Epithelial cell of esophagus (primary cell): ENCODE measurements around the gene TDP1.
A peak's percentile ranks its signal among the peaks of the same experiment; 100 is the strongest.

Source experiments
- DNase-seq: peaks from one replicate; pipeline ENCODE4 v3.0.0; 2010; ENCODE audit warnings: low read depth
- H3K4me3 ChIP-seq: 2 replicates; pipeline ENCODE4 v1.5.1; 2011; ENCODE audit warnings: mild to moderate bottlenecking, low read length, control low read depth
- TF ChIP-seq, protein P1 (sequence below): IDR thresholded peaks from 2 replicates; pipeline ENCODE4 v1.5.1; 2011; ENCODE audit warnings: low read depth, mild to moderate bottlenecking, low read length, control low read depth, inconsistent platforms; ENCODE audit not compliant: insufficient read depth; ENCODE audit errors: missing control alignments

Gene TDP1

DNA sequence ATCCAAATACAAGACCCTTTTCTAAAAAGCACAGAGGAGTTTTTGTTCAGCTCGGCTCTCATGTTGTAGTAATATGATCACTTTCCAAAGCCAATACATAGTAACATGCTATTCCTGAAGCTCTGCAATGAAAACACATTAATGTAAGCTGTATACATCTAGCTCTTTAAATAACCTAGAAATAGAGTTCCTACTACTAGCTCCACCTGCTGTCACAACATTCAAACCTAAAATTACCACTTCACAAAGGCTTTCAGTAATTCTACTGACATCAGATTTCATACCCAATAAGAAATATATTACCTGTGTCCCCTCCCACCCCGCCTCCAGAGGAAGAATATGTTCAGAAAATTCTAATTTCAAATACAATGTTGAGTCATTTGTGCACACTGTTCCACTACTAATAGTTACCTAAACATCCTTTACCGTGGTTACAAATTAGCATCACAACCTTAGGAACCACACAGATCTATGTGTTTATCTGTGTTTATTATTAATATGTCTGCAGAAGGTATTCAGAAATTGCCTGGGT lies 19.0 kb upstream of the TDP1 start:
- no peak for DNase-seq
- TF ChIP-seq, protein P1, sequence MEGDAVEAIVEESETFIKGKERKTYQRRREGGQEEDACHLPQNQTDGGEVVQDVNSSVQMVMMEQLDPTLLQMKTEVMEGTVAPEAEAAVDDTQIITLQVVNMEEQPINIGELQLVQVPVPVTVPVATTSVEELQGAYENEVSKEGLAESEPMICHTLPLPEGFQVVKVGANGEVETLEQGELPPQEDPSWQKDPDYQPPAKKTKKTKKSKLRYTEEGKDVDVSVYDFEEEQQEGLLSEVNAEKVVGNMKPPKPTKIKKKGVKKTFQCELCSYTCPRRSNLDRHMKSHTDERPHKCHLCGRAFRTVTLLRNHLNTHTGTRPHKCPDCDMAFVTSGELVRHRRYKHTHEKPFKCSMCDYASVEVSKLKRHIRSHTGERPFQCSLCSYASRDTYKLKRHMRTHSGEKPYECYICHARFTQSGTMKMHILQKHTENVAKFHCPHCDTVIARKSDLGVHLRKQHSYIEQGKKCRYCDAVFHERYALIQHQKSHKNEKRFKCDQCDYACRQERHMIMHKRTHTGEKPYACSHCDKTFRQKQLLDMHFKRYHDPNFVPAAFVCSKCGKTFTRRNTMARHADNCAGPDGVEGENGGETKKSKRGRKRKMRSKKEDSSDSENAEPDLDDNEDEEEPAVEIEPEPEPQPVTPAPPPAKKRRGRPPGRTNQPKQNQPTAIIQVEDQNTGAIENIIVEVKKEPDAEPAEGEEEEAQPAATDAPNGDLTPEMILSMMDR = peak; percentile 5
- no peak overlapping the region for H3K4me3 ChIP-seq

DNA sequence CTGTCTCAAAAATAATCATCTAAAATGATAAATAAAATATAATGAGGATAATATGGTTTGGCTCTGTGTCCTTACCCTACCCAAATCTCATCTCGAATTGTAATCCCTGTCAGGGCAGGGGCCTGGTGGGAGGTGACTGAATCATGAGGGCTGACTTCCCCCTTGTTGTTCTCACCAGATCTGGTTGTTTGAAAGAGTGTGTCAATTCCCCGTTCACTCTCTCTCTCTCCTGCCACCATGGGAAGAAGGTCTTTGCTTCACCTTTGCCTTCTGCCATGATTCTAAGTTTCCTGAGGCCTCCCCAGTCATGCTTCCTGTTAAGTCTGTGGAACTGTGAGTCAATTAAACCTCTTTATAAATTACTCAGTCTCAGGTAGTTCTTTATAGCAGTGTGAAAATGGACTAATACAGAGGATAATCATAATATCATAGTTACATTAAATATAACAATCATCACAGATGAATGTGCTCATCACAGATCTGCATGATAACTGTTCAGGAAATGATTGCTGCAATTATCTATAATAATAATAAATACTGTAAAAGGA lies 13.8 kb upstream of the TDP1 start:
- no peak overlapping the region for H3K4me3 ChIP-seq
- TF ChIP-seq, protein P1 = no peak
- DNase-seq = no peak

DNA sequence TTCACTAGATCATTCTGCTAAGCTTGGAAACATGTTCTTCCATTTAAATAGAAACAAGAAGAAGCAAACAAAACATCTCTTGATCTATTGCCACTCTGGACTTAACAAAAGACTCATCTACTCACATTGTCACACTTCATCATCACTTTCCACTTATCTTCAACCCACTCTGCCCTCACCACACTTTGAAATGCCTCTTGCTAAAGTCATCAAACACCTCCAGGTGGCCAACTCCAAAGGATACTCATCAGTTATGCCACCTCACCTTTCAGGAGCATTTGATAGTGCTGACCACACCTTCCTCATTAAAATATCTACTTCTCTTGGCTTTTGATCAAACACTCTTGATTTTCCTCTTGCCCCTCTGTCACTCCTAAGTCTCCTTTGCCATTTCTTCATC lies 8.4 kb upstream of the TDP1 start:
- TF ChIP-seq, protein P1 = no peak
- no peak for DNase-seq
- H3K4me3 ChIP-seq = no peak overlapping the region

DNA sequence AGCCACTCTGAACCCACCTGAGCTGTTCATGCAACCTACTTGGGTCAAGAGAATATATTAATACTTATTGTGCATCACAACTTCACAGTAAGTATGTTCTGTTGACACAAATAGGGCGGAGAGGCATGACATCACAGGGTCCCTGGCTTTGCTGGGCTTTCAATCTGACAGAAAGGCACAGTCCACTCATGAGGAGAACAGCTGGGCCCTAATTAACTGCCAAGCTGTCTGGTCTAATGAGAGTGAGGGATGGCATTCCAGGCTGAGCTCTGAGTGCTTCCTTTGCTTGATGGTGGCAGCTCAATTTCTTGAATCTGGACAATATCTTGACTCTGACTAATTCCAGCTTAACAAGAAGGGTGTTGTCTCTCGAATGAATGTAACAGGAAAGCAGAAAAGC lies 3.2 kb upstream of the TDP1 start:
- no peak for DNase-seq
- TF ChIP-seq, protein P1 = no peak
- H3K4me3 ChIP-seq = no peak overlapping the region

DNA sequence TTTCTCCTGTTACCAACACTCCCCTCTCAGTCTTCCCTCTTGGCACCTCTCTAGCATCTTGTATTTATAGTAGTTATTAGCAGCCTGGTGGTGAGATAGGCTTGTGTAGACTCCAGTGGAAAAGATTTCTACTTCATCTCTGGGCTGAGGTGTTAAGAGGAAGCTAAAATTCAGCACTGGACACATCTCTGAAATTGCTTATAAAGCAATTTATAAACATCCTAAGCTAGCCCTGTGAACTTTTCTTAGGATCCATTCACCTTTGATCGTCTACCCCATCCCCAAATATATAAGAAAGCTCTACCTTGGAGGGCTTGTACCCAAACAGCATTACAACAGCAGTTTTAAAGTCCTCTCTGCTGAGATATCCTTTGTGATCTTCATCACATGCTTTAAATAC lies 2.1 kb upstream of the TDP1 start:
- no peak for DNase-seq
- TF ChIP-seq, protein P1 = no peak
- H3K4me3 ChIP-seq = peak overlapping the region; percentile 89

DNA sequence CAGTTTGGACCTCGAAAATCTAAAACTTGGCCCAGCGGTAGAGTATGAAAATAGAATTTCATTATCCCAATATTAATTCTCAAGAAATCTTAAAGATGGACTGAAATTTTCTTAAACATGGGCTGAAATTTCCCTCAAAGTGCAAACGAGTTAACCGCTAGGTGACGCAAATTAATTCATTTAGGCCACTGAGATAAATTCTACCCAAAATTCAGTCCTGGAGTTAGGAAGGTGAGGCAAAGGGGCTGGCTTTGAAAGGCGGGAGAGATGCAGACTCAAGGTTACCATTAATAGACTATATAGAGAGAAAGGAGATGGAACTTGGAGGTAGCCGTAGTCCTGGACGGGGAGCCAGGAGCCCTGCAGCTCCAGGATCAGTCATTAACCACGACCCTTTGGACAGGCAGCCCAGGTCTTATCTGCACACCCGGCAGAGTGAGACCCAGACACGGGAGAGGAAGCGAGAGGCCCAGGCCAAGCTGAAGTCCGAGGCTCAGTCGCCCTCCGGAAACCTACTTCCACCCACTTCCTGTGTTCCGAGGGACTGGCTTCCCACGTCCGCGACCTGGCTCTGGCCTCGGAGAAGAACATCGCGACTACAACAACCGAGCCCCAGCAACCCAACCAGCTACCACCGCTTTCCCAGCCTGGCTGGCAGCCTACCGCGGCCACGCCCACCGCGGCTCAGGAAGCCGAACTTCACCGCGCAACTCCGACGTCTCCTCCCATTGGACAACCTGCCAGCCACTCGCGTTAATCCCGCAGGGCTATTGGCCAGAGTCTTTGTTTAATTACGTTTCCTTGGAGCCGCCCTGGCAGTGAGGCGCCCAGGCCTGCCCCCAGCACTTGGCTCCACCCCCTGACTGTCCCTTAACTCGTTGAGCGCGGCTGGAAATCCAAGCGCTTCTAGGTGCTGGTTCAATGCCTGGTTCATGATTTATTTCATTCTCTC lies 1.4 kb upstream of the TDP1 start, which contains the start of gene EFCAB11:
TSS of gene EFCAB11 (minus strand) at position 661 of the 952 bp plus-strand sequence. CDS start at position 591, 70 bp downstream.
- TF ChIP-seq, protein P1 = peak; percentile 6
- peak; percentile 99 for DNase-seq
- H3K4me3 ChIP-seq = peak within 1 kb of the TSS; percentile 89
